ENCODE results near the gene ZKSCAN3.

GRCh38 chr6:28333047-28333446 lies 16.7 kb upstream of the ZKSCAN3 start:
- TF ChIP-seq CTCF (IDR thresholded peaks at IDR 0.05): no peak
- TF ChIP-seq EP300 (IDR thresholded peaks at IDR 0.05): no peak
- no peak for TF ChIP-seq POLR2A (IDR thresholded peaks at IDR 0.05)

Data from suprapubic skin (tissue), 3 donors.